ENCODE data around the gene SRP54.

Gene SRP54

GRCh38 chr14:34997762-34998161 lies 15.0 kb downstream of the SRP54 start:
- no peak overlapping the region for H3K27ac ChIP-seq
- no peak overlapping the region for H3K4me3 ChIP-seq
- TF ChIP-seq CTCF (IDR thresholded peaks at IDR 0.05), result no peak
- no peaks in the 10 kb centered on the region for H3K4me1 ChIP-seq
- no peaks in the 10 kb centered on the region for H3K27me3 ChIP-seq
- DNase-seq, result no peak
- intact Hi-C loops (cut with DNase I; ENCODE audit: low total_unique reads), result no loop called here
- H3K36me3 ChIP-seq, result peaks cover 0 to 43% (median 20%) of the 10 kb centered on the region in 3 donors
- no peaks in the 10 kb centered on the region for H3K9me3 ChIP-seq

GRCh38 chr14:34999500-34999899 lies 16.7 kb downstream of the SRP54 start:
- Histone ChIP-seq H3K27me3 (no peaks in the 10 kb centered on the region), H3K4me3 (no peak overlapping the region), H3K4me1 (no peaks in the 10 kb centered on the region), H3K36me3 (peaks cover 0 to 58% (median 32%) of the 10 kb centered on the region in 3 donors), H3K9me3 (no peaks in the 10 kb centered on the region), H3K27ac (no peak overlapping the region)
- intact Hi-C loops (cut with DNase I; ENCODE audit: low total_unique reads), result no loop called here
- TF ChIP-seq CTCF (IDR thresholded peaks at IDR 0.05), result no peak
- DNase-seq, result no peak

GRCh38 chr14:35001621-35002020 lies 18.8 kb downstream of the SRP54 start:
- no peak for DNase-seq
- Histone ChIP-seq H3K36me3 (peaks cover 0 to 71% (median 42%) of the 10 kb centered on the region in 3 donors), H3K9me3 (no peaks in the 10 kb centered on the region), H3K4me1 (no peaks in the 10 kb centered on the region), H3K27ac (no peak overlapping the region), H3K27me3 (no peaks in the 10 kb centered on the region), H3K4me3 (no peak overlapping the region)
- TF ChIP-seq CTCF (IDR thresholded peaks at IDR 0.05), result no peak
- intact Hi-C loops (cut with DNase I; ENCODE audit: low total_unique reads), result no loop called here

- DNase-seq, result no peak
- intact Hi-C loops (cut with DNase I; ENCODE audit: low total_unique reads), result no loop called here
- H3K4me1 ChIP-seq, result no peaks in the 10 kb centered on the region
- H3K36me3 ChIP-seq, result peaks cover 12 to 66% (median 49%) of the 10 kb centered on the region in 3 donors
- TF ChIP-seq CTCF (IDR thresholded peaks at IDR 0.05), result no peak
- H3K27me3 ChIP-seq, result no peaks in the 10 kb centered on the region
- no peak overlapping the region for H3K27ac ChIP-seq
- H3K9me3 ChIP-seq, result no peaks in the 10 kb centered on the region
- no peak overlapping the region for H3K4me3 ChIP-seq
Measured at GRCh38 chr14:35004839-35005238, 22.0 kb downstream of the SRP54 start.

- Histone ChIP-seq H3K4me3 (no peak overlapping the region), H3K36me3 (peaks cover 59 to 98% (median 69%) of the 10 kb centered on the region in 3 donors), H3K27me3 (no peaks in the 10 kb centered on the region), H3K27ac (no peak overlapping the region), H3K4me1 (no peaks in the 10 kb centered on the region), H3K9me3 (no peaks in the 10 kb centered on the region)
- intact Hi-C loops (cut with DNase I; ENCODE audit: low total_unique reads), result no loop called here
- no peak for DNase-seq
- no peak for TF ChIP-seq CTCF (IDR thresholded peaks at IDR 0.05)
Measured at GRCh38 chr14:35016568-35016967, 33.8 kb downstream of the SRP54 start.

GRCh38 chr14:35020713-35021112 lies 37.9 kb downstream of the SRP54 start:
- Histone ChIP-seq H3K4me3 (no peak overlapping the region), H3K27me3 (no peaks in the 10 kb centered on the region), H3K36me3 (peaks cover 70 to 97% (median 73%) of the 10 kb centered on the region in 3 donors), H3K27ac (no peak overlapping the region), H3K9me3 (no peaks in the 10 kb centered on the region), H3K4me1 (no peaks in the 10 kb centered on the region)
- no peak for DNase-seq
- no peak for TF ChIP-seq CTCF (IDR thresholded peaks at IDR 0.05)
- intact Hi-C loops (cut with DNase I; ENCODE audit: low total_unique reads), result no loop called here
